ENCODE measurements around the gene SLC35F3. TPM values are rescaled to one million over a fixed set of nuclear protein-coding genes. Genes with fewer than 3 reads are reported as not detected.

The SLC35F3 gene
- total RNA-seq, 1 experiment from 2014 or later = 22.7 TPM

GRCh38 chr1:234186037-234186688 is 281.7 kb downstream of the SLC35F3 start:
- POLR2A ChIA-PET (ENCODE audit: low non-redundant PET) = no interaction called here
- Histone ChIP-seq H3K4me1 (ENCODE audit: insufficient read depth, low read length, poor library complexity, severe bottlenecking) (no peaks in the 10 kb centered on the region), H3K4me3 (ENCODE audit: low read depth, low read length, poor library complexity, severe bottlenecking) (no peak overlapping the region), H3K9me3 (ENCODE audit: low read depth, low read length, poor library complexity, severe bottlenecking) (no peaks in the 10 kb centered on the region), H3K36me3 (ENCODE audit: insufficient read depth, low read length, poor library complexity, severe bottlenecking) (no peaks in the 10 kb centered on the region), H3K27me3 (replicated peaks; ENCODE audit: insufficient read depth, low read depth, low read length, poor library complexity) (no peaks in the 10 kb centered on the region), H3K27ac (ENCODE audit: low read depth, low read length, poor library complexity, severe bottlenecking) (no peak overlapping the region)
- no TSS peak for BruUV-seq (replicated peaks)
- DNase-seq (ENCODE audit: low spot score) = no peak
- no peak for TF ChIP-seq EZH2 (IDR thresholded peaks at IDR 0.05; ENCODE audit: borderline replicate concordance, low read depth, low read length, poor library complexity, severe bottlenecking)
- no peak for TF ChIP-seq CTCF (conservative IDR thresholded peaks at IDR 0.05; ENCODE audit: low read depth, low read length)
- intact Hi-C loops (cut with micrococcal nuclease; ENCODE audit: unreplicated experiment) = no loop called here
- CTCF ChIA-PET = interaction anchor here (0.6 kb wide), 1 partner anchor 8 kb away, joined by 5 read pairs; no protein-coding TSS in a partner anchor

DNA sequence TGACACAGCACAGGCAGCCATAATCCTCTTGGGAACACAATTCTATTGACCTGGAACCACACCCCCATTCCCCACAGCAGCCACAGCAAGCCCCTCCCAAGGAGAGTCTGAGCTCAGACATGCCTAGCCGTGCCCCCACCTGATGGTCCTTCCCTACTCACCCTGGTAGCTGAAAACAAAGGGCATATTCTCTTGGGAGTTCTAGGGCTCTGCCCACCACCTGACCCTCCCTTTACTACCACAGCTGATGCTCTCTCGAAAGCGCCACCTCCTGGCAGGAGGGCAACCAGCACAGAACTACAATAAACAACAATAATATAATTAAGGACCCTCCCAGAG is 283.9 kb downstream of the SLC35F3 start:
- POLR2A ChIA-PET (ENCODE audit: low non-redundant PET) = no interaction called here
- no peak overlapping the region for H3K27ac ChIP-seq (ENCODE audit: low read depth, low read length, poor library complexity, severe bottlenecking)
- CTCF ChIA-PET = no interaction called here
- H3K27me3 ChIP-seq (replicated peaks; ENCODE audit: insufficient read depth, low read depth, low read length, poor library complexity) = no peaks in the 10 kb centered on the region
- no TSS peak for BruUV-seq (replicated peaks)
- TF ChIP-seq CTCF (conservative IDR thresholded peaks at IDR 0.05; ENCODE audit: low read depth, low read length) = peak; percentile 59
- no peak for TF ChIP-seq EZH2 (IDR thresholded peaks at IDR 0.05; ENCODE audit: borderline replicate concordance, low read depth, low read length, poor library complexity, severe bottlenecking)
- no peaks in the 10 kb centered on the region for H3K9me3 ChIP-seq (ENCODE audit: low read depth, low read length, poor library complexity, severe bottlenecking)
- peak; percentile 58 for DNase-seq (ENCODE audit: low spot score)
- no peak overlapping the region for H3K4me3 ChIP-seq (ENCODE audit: low read depth, low read length, poor library complexity, severe bottlenecking)
- no peaks in the 10 kb centered on the region for H3K36me3 ChIP-seq (ENCODE audit: insufficient read depth, low read length, poor library complexity, severe bottlenecking)
- no peaks in the 10 kb centered on the region for H3K4me1 ChIP-seq (ENCODE audit: insufficient read depth, low read length, poor library complexity, severe bottlenecking)
- intact Hi-C loops (cut with micrococcal nuclease; ENCODE audit: unreplicated experiment) = no loop called here

DNA sequence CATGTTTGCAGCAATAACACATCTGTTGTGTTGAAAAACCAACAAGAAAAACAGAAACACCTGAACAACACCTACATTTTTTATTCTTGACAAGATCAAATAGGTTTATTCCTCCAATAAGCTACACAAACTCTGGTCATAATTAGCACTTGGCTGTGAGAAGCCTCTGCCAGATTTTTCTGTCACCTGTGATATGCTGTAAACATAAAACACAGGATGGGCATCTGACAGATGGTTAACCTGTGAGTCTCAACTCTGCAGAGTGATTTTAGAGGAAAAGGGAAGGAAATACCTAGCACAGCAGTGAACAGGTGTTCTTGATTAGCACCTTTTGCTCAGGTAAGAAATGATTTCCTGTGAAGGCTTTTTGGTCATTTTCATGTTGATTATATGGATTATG is 293.4 kb downstream of the SLC35F3 start:
- Histone ChIP-seq H3K9me3 (ENCODE audit: low read depth, low read length, poor library complexity, severe bottlenecking) (peaks cover 10% of the 10 kb centered on the region), H3K4me3 (ENCODE audit: low read depth, low read length, poor library complexity, severe bottlenecking) (no peak overlapping the region), H3K36me3 (ENCODE audit: insufficient read depth, low read length, poor library complexity, severe bottlenecking) (no peaks in the 10 kb centered on the region), H3K27me3 (replicated peaks; ENCODE audit: insufficient read depth, low read depth, low read length, poor library complexity) (no peaks in the 10 kb centered on the region), H3K4me1 (ENCODE audit: insufficient read depth, low read length, poor library complexity, severe bottlenecking) (no peaks in the 10 kb centered on the region), H3K27ac (ENCODE audit: low read depth, low read length, poor library complexity, severe bottlenecking) (no peak overlapping the region)
- no peak for TF ChIP-seq CTCF (conservative IDR thresholded peaks at IDR 0.05; ENCODE audit: low read depth, low read length)
- no peak for TF ChIP-seq EZH2 (IDR thresholded peaks at IDR 0.05; ENCODE audit: borderline replicate concordance, low read depth, low read length, poor library complexity, severe bottlenecking)
- no peak for DNase-seq (ENCODE audit: low spot score)
- intact Hi-C loops (cut with micrococcal nuclease; ENCODE audit: unreplicated experiment) = no loop called here
- no TSS peak for BruUV-seq (replicated peaks)
- POLR2A ChIA-PET (ENCODE audit: low non-redundant PET) = no interaction called here
- CTCF ChIA-PET = no interaction called here
